T-cell (primary cell): Measurements from ENCODE around the gene RUNX1. TPM values are rescaled to one million over a fixed set of nuclear protein-coding genes. Genes with fewer than 3 reads are reported as not detected.
A peak's percentile ranks its signal among the peaks of the same experiment; 100 is the strongest.

Experiments used
- ATAC-seq, 4 experiments: fragments of 200-7000 bp in 3 of 4; fragments of 150-1000 bp in 1 of 4; cut with Tn5 transposase; replicated peaks in 1 of 4; 1 replicate in 3 of 4; 2 replicates in 1 of 4; pipeline ENCODE4 v1.10.0; 2021; ENCODE audit warnings: moderate library complexity in 3 of 4, mild to moderate bottlenecking in 2 of 4, moderate number of reproducible peaks in 1 of 4
- CTCF ChIA-PET, 2 donors: fragments of 300-600 bp; sonication (Branson Sonifier 250); formaldehyde crosslinking; loops; one replicate each; lab custom pipeline; 2022; ENCODE audit warnings: antibody characterized with exemption in 2 of 2; lab: Charles Lee
- POLR2A ChIA-PET, 2 donors: fragments of 300-600 bp; sonication (Branson Sonifier 250); formaldehyde crosslinking; loops; one replicate each; lab custom pipeline; 2022; ENCODE audit warnings: antibody characterized with exemption in 2 of 2; lab: Charles Lee
- DNase-seq, 35 experiments: peaks; one replicate each; pipeline versions ENCODE4 v3.0.0 to v3.0.0-alpha.2; 2013 to 2023
- H3K27ac ChIP-seq: one replicate; pipeline ENCODE4 v1.5.1; 2013; ENCODE audit warnings: low read length
- H3K27me3 ChIP-seq, 2 experiments: replicated peaks in 1 of 2; 1 replicate in 1 of 2; 2 replicates in 1 of 2; pipeline versions ENCODE4 v1.6.1 to v1.7.0; 2013; ENCODE audit warnings: low read length in 1 of 2, mixed read lengths in 1 of 2; ENCODE audit not compliant: control insufficient read depth in 2 of 2, insufficient read depth in 2 of 2; ENCODE audit errors: extremely low read depth in 1 of 2
- H3K36me3 ChIP-seq, 2 donors: 1 replicate in 1 of 2; 2 replicates in 1 of 2; pipeline versions ENCODE4 v1.6.1 to v1.7.0; 2013; ENCODE audit warnings: low read length in 1 of 2; ENCODE audit not compliant: control insufficient read depth in 2 of 2, insufficient read depth in 1 of 2; ENCODE audit errors: extremely low read depth in 1 of 2
- H3K4me1 ChIP-seq, 2 experiments: 1 replicate in 1 of 2; 2 replicates in 1 of 2; pipeline versions ENCODE4 v1.6.1 to v1.7.0; 2013; ENCODE audit warnings: low read length in 2 of 2, mixed read lengths in 1 of 2; ENCODE audit not compliant: insufficient read depth in 2 of 2, control insufficient read depth in 1 of 2; ENCODE audit errors: extremely low read depth in 1 of 2
- H3K4me3 ChIP-seq, 2 donors: 1 replicate in 1 of 2; 2 replicates in 1 of 2; pipeline versions ENCODE4 v1.5.1 to v1.7.0; 2013; ENCODE audit warnings: mild to moderate bottlenecking in 2 of 2, low read length in 1 of 2, moderate library complexity in 1 of 2; ENCODE audit not compliant: control insufficient read depth in 1 of 2; ENCODE audit errors: extremely low read depth in 1 of 2
- H3K9me3 ChIP-seq: 2 replicates; pipeline ENCODE4 v1.7.0; 2013
- H3K27ac Mint-ChIP-seq, 2 donors: one replicate each; pipeline ENCODE4 v1.8.0; 2020 to 2021; ENCODE audit warnings: mild to moderate bottlenecking in 2 of 2, mixed read lengths in 2 of 2
- H3K27me3 Mint-ChIP-seq, 2 donors: one replicate each; pipeline ENCODE4 v1.8.0; 2021 to 2022; ENCODE audit warnings: mixed read lengths in 2 of 2
- H3K36me3 Mint-ChIP-seq: one replicate; pipeline ENCODE4 v1.8.0; 2021; ENCODE audit warnings: mixed read lengths
- H3K4me1 Mint-ChIP-seq, 3 donors: one replicate each; pipeline ENCODE4 v1.8.0; 2020 to 2022; ENCODE audit warnings: mixed read lengths in 3 of 3, mild to moderate bottlenecking in 1 of 3
- H3K4me3 Mint-ChIP-seq, 3 donors: one replicate each; pipeline ENCODE4 v1.8.0; 2020 to 2022; ENCODE audit warnings: mild to moderate bottlenecking in 3 of 3, mixed read lengths in 3 of 3, moderate library complexity in 3 of 3
- H3K9me3 Mint-ChIP-seq, 3 donors: one replicate each; pipeline ENCODE4 v1.8.0; 2020 to 2022; ENCODE audit warnings: mixed read lengths in 3 of 3
- WGBS: methylation state at CpG from one replicate; pipeline ENCODE4 v1.1.5; 2013; ENCODE audit warnings: missing lambda C conversion rate; ENCODE audit not compliant: insufficient coverage; 5-methylcytosine and 5-hydroxymethylcytosine counted together
- total RNA-seq, 35 experiments: library from RNA in 6 of 35; stranded (reverse) in 6 of 35; fragments of 120-200 nt in 1 of 35; gene quantifications; one replicate each; pipeline versions ENCODE4 v1.2.1 to v1.2.4 and lab custom pipeline; 2013 to 2026

Gene RUNX1
- total RNA-seq, 5 donors from 2014 or later (not counting 1 experiment from before 2014, with no cell fraction given): 87.0 to 117 (median 104) TPM

- H3K27me3 Mint-ChIP-seq: no peaks in the 10 kb centered on the region
- H3K9me3 ChIP-seq: no peaks in the 10 kb centered on the region
- H3K4me3 Mint-ChIP-seq: no peak overlapping the region
- ATAC-seq (no peak), DNase-seq (no peak)
- CTCF ChIA-PET: interaction anchor here (0.7 to 1.4 kb wide), 3 partner anchors 15 to 95 kb away, joined by 3 to 6 read pairs (median 4); no protein-coding TSS in a partner anchor
- peak overlapping the region; percentile 50 to 68 for H3K27ac Mint-ChIP-seq
- no peaks in the 10 kb centered on the region for H3K27me3 ChIP-seq
- H3K4me1 Mint-ChIP-seq: peaks cover 91 to 97% (median 94%) of the 10 kb centered on the region in 3 donors
- no peak overlapping the region for H3K4me3 ChIP-seq
- peaks cover 0 to 11% of the 10 kb centered on the region in 2 donors for H3K36me3 ChIP-seq
- no peak overlapping the region for H3K27ac ChIP-seq
- no peaks in the 10 kb centered on the region for H3K9me3 Mint-ChIP-seq
- POLR2A ChIA-PET: no interaction called here
- peaks cover 50% of the 10 kb centered on the region for H3K36me3 Mint-ChIP-seq
- H3K4me1 ChIP-seq: peaks cover 45 to 54% of the 10 kb centered on the region in 2 experiments
- 100% methylated on average over 1 of the region's 3 CpGs for WGBS
Observed at GRCh38 chr21:35004314-35004713, 44.8 kb downstream of the RUNX1 start.

- Mint-ChIP-seq H3K27me3 (no peaks in the 10 kb centered on the region), H3K27ac (peak overlapping the region in 1 of 2 donors; percentile 62), H3K36me3 (peaks cover 48% of the 10 kb centered on the region), H3K4me3 (no peak overlapping the region), H3K9me3 (no peaks in the 10 kb centered on the region), H3K4me1 (peaks cover 91 to 99% (median 94%) of the 10 kb centered on the region in 3 donors)
- no peak for ATAC-seq
- Histone ChIP-seq H3K4me3 (no peak overlapping the region), H3K27ac (no peak overlapping the region), H3K4me1 (peaks cover 50 to 53% of the 10 kb centered on the region in 2 experiments), H3K27me3 (no peaks in the 10 kb centered on the region), H3K36me3 (peaks cover 0 to 13% of the 10 kb centered on the region in 2 donors), H3K9me3 (no peaks in the 10 kb centered on the region)
- no peak for DNase-seq
- 100% methylated on average over 2 of the region's 5 CpGs for WGBS
- CTCF ChIA-PET: interaction anchor here in 1 of 2 donors (0.9 to 1.4 kb wide), 3 partner anchors 14 to 46 kb away, joined by 3 to 4 read pairs (median 3); no protein-coding TSS in a partner anchor
- POLR2A ChIA-PET: interaction anchor here (0.6 to 1.1 kb wide), 3 partner anchors 24 to 199 kb away, joined by 3 to 5 read pairs (median 3); no protein-coding TSS in a partner anchor
Observed at GRCh38 chr21:35002879-35003722, 46.0 kb downstream of the RUNX1 start.

- Mint-ChIP-seq H3K27ac (peak overlapping the region; percentile 34 to 69), H3K36me3 (peaks cover 41% of the 10 kb centered on the region), H3K27me3 (no peaks in the 10 kb centered on the region), H3K9me3 (no peaks in the 10 kb centered on the region), H3K4me1 (peaks cover 89 to 94% (median 93%) of the 10 kb centered on the region in 3 donors), H3K4me3 (peak overlapping the region in 1 of 3 donors; percentile 58)
- peaks cover 0 to 5% of the 10 kb centered on the region in 2 donors for H3K36me3 ChIP-seq
- H3K4me3 ChIP-seq: no peak overlapping the region
- DNase-seq (no peak), ATAC-seq (no peak)
- no peaks in the 10 kb centered on the region for H3K27me3 ChIP-seq
- H3K27ac ChIP-seq: no peak overlapping the region
- POLR2A ChIA-PET: interaction anchor here in 1 of 2 donors (0.5 to 0.7 kb wide), 2 partner anchors 100 to 178 kb away, joined by 3 to 5 read pairs; no protein-coding TSS in a partner anchor
- CTCF ChIA-PET: interaction anchor here in 1 of 2 donors (1.3 kb wide), 1 partner anchor 47 kb away, joined by 6 read pairs; no protein-coding TSS in a partner anchor
- WGBS: 80% methylated on average over 5 of the region's 10 CpGs
- no peaks in the 10 kb centered on the region for H3K9me3 ChIP-seq
- peaks cover 27 to 46% of the 10 kb centered on the region in 2 experiments for H3K4me1 ChIP-seq
Observed at GRCh38 chr21:34999397-34999941, 49.6 kb downstream of the RUNX1 start.

GRCh38 chr21:34998176-34998575 lies 50.9 kb downstream of the RUNX1 start:
- Histone ChIP-seq H3K27ac (no peak overlapping the region), H3K36me3 (peaks cover 0 to 5% of the 10 kb centered on the region in 2 donors), H3K9me3 (no peaks in the 10 kb centered on the region), H3K4me1 (peaks cover 20 to 48% of the 10 kb centered on the region in 2 experiments), H3K27me3 (no peaks in the 10 kb centered on the region), H3K4me3 (no peak overlapping the region)
- Mint-ChIP-seq H3K9me3 (no peaks in the 10 kb centered on the region), H3K27me3 (no peaks in the 10 kb centered on the region), H3K4me1 (peaks cover 77 to 84% (median 81%) of the 10 kb centered on the region in 3 donors), H3K36me3 (peaks cover 32% of the 10 kb centered on the region), H3K4me3 (peak overlapping the region in 1 of 3 donors; percentile 58), H3K27ac (peak overlapping the region; percentile 25 to 34)
- CTCF ChIA-PET: no interaction called here
- ATAC-seq (no peak), DNase-seq (no peak)
- WGBS: 71% methylated on average over 5 of the region's 5 CpGs
- POLR2A ChIA-PET: interaction anchor here in 1 of 2 donors (1.5 kb wide), 1 partner anchor 24 kb away, joined by 4 read pairs; no protein-coding TSS in a partner anchor

- H3K27me3 Mint-ChIP-seq: no peaks in the 10 kb centered on the region
- POLR2A ChIA-PET: interaction anchor here (0.5 to 1.5 kb wide), 3 partner anchors 23 to 103 kb away, joined by 3 to 4 read pairs (median 3); no protein-coding TSS in a partner anchor
Observed at GRCh38 chr21:34997294-34997693, 51.8 kb downstream of the RUNX1 start.

More at GRCh38 chr21:34997294-34997693, 51.8 kb downstream of the RUNX1 start:
- CTCF ChIA-PET: no interaction called here
- ATAC-seq (no peak), DNase-seq (no peak)
- Mint-ChIP-seq H3K36me3 (peaks cover 29% of the 10 kb centered on the region), H3K9me3 (no peaks in the 10 kb centered on the region), H3K4me3 (peak overlapping the region in 1 of 3 donors; percentile 13), H3K27ac (peak overlapping the region; percentile 40 to 68), H3K4me1 (peaks cover 72 to 76% (median 75%) of the 10 kb centered on the region in 3 donors)
- 93% methylated on average over 3 of the region's 4 CpGs for WGBS
- Histone ChIP-seq H3K9me3 (no peaks in the 10 kb centered on the region), H3K4me1 (peaks cover 19 to 54% of the 10 kb centered on the region in 2 experiments), H3K27me3 (no peaks in the 10 kb centered on the region), H3K36me3 (peaks cover 0 to 2% of the 10 kb centered on the region in 2 donors), H3K27ac (no peak overlapping the region), H3K4me3 (no peak overlapping the region)
